HCT116 (cell line): ENCODE results near the gene ABCG1. TPM values are rescaled to one million over a fixed set of nuclear protein-coding genes. Genes with fewer than 3 reads are reported as not detected.

ENCODE experiments used
- ATAC-seq: fragments of 200-7000 bp; cut with Tn5 transposase; 2 replicates; pipeline ENCODE4 v1.9.1; 2020; ENCODE audit warnings: mild to moderate bottlenecking, moderate library complexity
- BruUV-seq: library from RNA; stranded (reverse); fragments of 400-500 nt; replicated peaks from 2 replicates; lab custom pipeline; 2021; lab: Mats Ljungman, UMichigan
- CTCF ChIA-PET: fragments of 300-600 bp; sonication (Branson Sonifier 250); formaldehyde crosslinking; loops from one replicate; lab custom pipeline; 2021; ENCODE audit warnings: antibody characterized with exemption; lab: Charles Lee
- POLR2A ChIA-PET: fragments of 300-600, 350-600 bp; sonication (Branson Sonifier 250); formaldehyde crosslinking; loops from one replicate; lab custom pipeline; 2021; ENCODE audit warnings: antibody characterized with exemption; lab: Charles Lee
- RAD21 ChIA-PET, 2 experiments: fragments of 300-600 bp; sonication (Branson Sonifier 250); formaldehyde crosslinking; loops; one replicate each; lab custom pipeline; 2023; ENCODE audit warnings: low total read pairs in 2 of 2; ENCODE audit not compliant: uncharacterized antibody in 2 of 2, unreplicated experiment in 2 of 2, low non-redundant PET in 1 of 2; lab: Charles Lee
- DNase-seq: peaks from one replicate; pipeline ENCODE4 v3.0.0-alpha.2; 2010; ENCODE audit warnings: low read depth, low spot score
- H2AFZ ChIP-seq: fragments of 200-600 bp; shearing (Covaris generic), sonication (generic); 2 replicates; pipeline ENCODE4 v1.6.1; 2017; ENCODE audit warnings: low read depth, mixed run types, mixed read lengths, antibody characterized with exemption, low read length; ENCODE audit not compliant: poor library complexity, severe bottlenecking
- H3K27ac ChIP-seq: 2 replicates; pipeline ENCODE4 v1.5.1; 2012; ENCODE audit warnings: low read depth, low read length
- H3K27me3 ChIP-seq: fragments of 200-600 bp; sonication (generic); 2 replicates; pipeline ENCODE4 v1.6.1; 2016; ENCODE audit warnings: mixed run types, low read length, mixed read lengths; ENCODE audit not compliant: insufficient read depth
- H3K36me3 ChIP-seq, 2 experiments: fragments of 200-500 bp in 1 of 2; fragments of 200-600 bp in 1 of 2; sonication (Bioruptor generic) in 1 of 2; sonication (generic) in 1 of 2; 2 replicates each; pipeline versions ENCODE4 v1.5.1 to v1.6.1; 2014 to 2016; ENCODE audit warnings: low read length in 2 of 2, inconsistent platforms in 1 of 2, mixed read lengths in 1 of 2, mixed run types in 1 of 2; ENCODE audit not compliant: insufficient read depth in 2 of 2, control insufficient read depth in 1 of 2
- H3K4me1 ChIP-seq, 2 experiments: fragments of 200-600 bp in 1 of 2; sonication (generic) in 1 of 2; 2 replicates each; pipeline versions ENCODE4 v1.5.1 to v1.6.1; 2012 to 2017; ENCODE audit warnings: low read length in 2 of 2, inconsistent platforms in 1 of 2, mild to moderate bottlenecking in 1 of 2, mixed read lengths in 1 of 2, mixed run types in 1 of 2, moderate library complexity in 1 of 2; ENCODE audit not compliant: insufficient read depth in 2 of 2, control insufficient read depth in 1 of 2
- H3K4me2 ChIP-seq: fragments of 200-600 bp; sonication (generic); 2 replicates; pipeline ENCODE4 v1.6.1; 2017; ENCODE audit warnings: mixed run types, low read length, mixed read lengths
- H3K4me3 ChIP-seq, 2 experiments: fragments of 200-600 bp in 1 of 2; sonication (generic) in 1 of 2; replicated peaks in 1 of 2; 2 replicates each; pipeline ENCODE4 v1.5.1; 2011 to 2016; ENCODE audit warnings: low read length in 2 of 2, control low read depth in 1 of 2, low read depth in 1 of 2, mild to moderate bottlenecking in 1 of 2, mixed read lengths in 1 of 2, mixed run types in 1 of 2
- H3K79me2 ChIP-seq: fragments of 200-600 bp; sonication (generic); 2 replicates; pipeline ENCODE4 v1.6.1; 2017; ENCODE audit warnings: mild to moderate bottlenecking, mixed run types, low read length, moderate library complexity, mixed read lengths; ENCODE audit not compliant: insufficient read depth
- H3K9ac ChIP-seq: fragments of 200-600 bp; sonication (generic); 2 replicates; pipeline ENCODE4 v1.6.1; 2016; ENCODE audit warnings: low read length, mixed read lengths
- H3K9me2 ChIP-seq: fragments of 200-600 bp; sonication (generic), shearing (Covaris generic); 2 replicates; pipeline ENCODE4 v1.6.1; 2017; ENCODE audit warnings: mixed run types, mild to moderate bottlenecking, moderate library complexity; ENCODE audit not compliant: insufficient read depth
- H3K9me3 ChIP-seq, 2 experiments: fragments of 200-500 bp in 1 of 2; fragments of 200-600 bp in 1 of 2; sonication (Bioruptor generic) in 1 of 2; sonication (generic) in 1 of 2; 2 replicates each; pipeline ENCODE4 v1.6.1; 2014 to 2017; ENCODE audit warnings: low read length in 2 of 2, mixed read lengths in 2 of 2, inconsistent platforms in 1 of 2, low read depth in 1 of 2, mild to moderate bottlenecking in 1 of 2, mixed run types in 1 of 2, moderate library complexity in 1 of 2; ENCODE audit not compliant: control insufficient read depth in 1 of 2, insufficient read depth in 1 of 2
- H4K20me1 ChIP-seq: fragments of 200-600 bp; sonication (generic), shearing (Covaris generic); 2 replicates; pipeline ENCODE4 v1.6.1; 2017; ENCODE audit warnings: mixed run types, mild to moderate bottlenecking, moderate library complexity; ENCODE audit not compliant: insufficient read depth
- CBX3 ChIP-seq: IDR thresholded peaks from 2 replicates; pipeline ENCODE4 v1.6.1; 2012; ENCODE audit warnings: low read depth
- CEBPB ChIP-seq: IDR thresholded peaks from 2 replicates; pipeline ENCODE4 v1.6.1; 2012; ENCODE audit warnings: low read depth
- CTCF ChIP-seq, 3 experiments: fragments of 200-600 bp in 1 of 3; sonication (generic) in 1 of 3; IDR thresholded peaks in 2 of 3; conservative IDR thresholded peaks in 1 of 3; 2 replicates each; pipeline ENCODE4 v1.5.1; 2012 to 2017; ENCODE audit warnings: low read depth in 2 of 3, low read length in 2 of 3, antibody characterized with exemption in 1 of 3, borderline replicate concordance in 1 of 3, control low read depth in 1 of 3, mild to moderate bottlenecking in 1 of 3, mixed read lengths in 1 of 3, mixed run types in 1 of 3, moderate library complexity in 1 of 3; ENCODE audit not compliant: insufficient read depth in 1 of 3
- EGR1 ChIP-seq: IDR thresholded peaks from 2 replicates; pipeline ENCODE4 v1.6.1; 2012; ENCODE audit warnings: low read depth
- EZH2 ChIP-seq: fragments of 200-600 bp; sonication (generic); IDR thresholded peaks from 2 replicates; pipeline ENCODE4 v1.6.1; 2017; ENCODE audit warnings: antibody characterized with exemption, mixed run types
- FOSL1 ChIP-seq: IDR thresholded peaks from 2 replicates; pipeline ENCODE4 v1.6.1; 2012; ENCODE audit warnings: low read depth
- JUND ChIP-seq: IDR thresholded peaks from 2 replicates; pipeline ENCODE4 v1.6.1; 2012
- POLR2A ChIP-seq: IDR thresholded peaks from 2 replicates; pipeline ENCODE4 v1.7.0; 2011; ENCODE audit warnings: borderline replicate concordance; ENCODE audit not compliant: insufficient read depth, insufficient read length; ENCODE audit errors: extremely low read depth
- POLR2AphosphoS5 ChIP-seq: IDR thresholded peaks from 2 replicates; pipeline ENCODE4 v1.6.1; 2011; ENCODE audit warnings: mild to moderate bottlenecking, low read depth, low read length, moderate library complexity
- RAD21 ChIP-seq: IDR thresholded peaks from 2 replicates; pipeline ENCODE4 v1.6.1; 2012; ENCODE audit warnings: low read depth, mild to moderate bottlenecking
- SIN3A ChIP-seq: IDR thresholded peaks from 2 replicates; pipeline ENCODE4 v1.6.1; 2012; ENCODE audit warnings: low read depth
- SRF ChIP-seq: IDR thresholded peaks from 2 replicates; pipeline ENCODE4 v1.6.1; 2012; ENCODE audit warnings: low read depth
- TCF7L2 ChIP-seq: IDR thresholded peaks from 2 replicates; pipeline ENCODE4 v1.7.0; 2011; ENCODE audit warnings: borderline replicate concordance, inconsistent platforms; ENCODE audit not compliant: insufficient read depth, insufficient read length; ENCODE audit errors: extremely low read depth
- YY1 ChIP-seq: IDR thresholded peaks from 2 replicates; pipeline ENCODE4 v1.6.1; 2011; ENCODE audit warnings: low read length, low read depth, moderate library complexity, mild to moderate bottlenecking; ENCODE audit not compliant: insufficient replicate concordance; ENCODE audit errors: extremely low read depth
- ZFX ChIP-seq: fragments of 450-650 bp; IDR thresholded peaks from 2 replicates; pipeline ENCODE4 v1.6.1; 2017
- intact Hi-C: fragments of 100-400 bp; cut with micrococcal nuclease; formaldehyde crosslinking; loops from 2 replicates; pipeline ENCODE4 v1.10.0; 2022
- total RNA-seq: library from RNA; stranded (reverse); gene quantifications from one replicate; pipeline ENCODE4 v1.2.1, GENCODE V29; 2021; ENCODE audit not compliant: unreplicated experiment
- TF ChIP-seq, protein P1 (sequence below): IDR thresholded peaks from 2 replicates; pipeline ENCODE4 v1.6.1; 2012; ENCODE audit warnings: low read depth
- TF ChIP-seq, protein P2 (sequence below): IDR thresholded peaks from 2 replicates; pipeline ENCODE4 v1.6.1; 2012

Gene ABCG1
- total RNA-seq, 1 experiment from 2014 or later: 1.6 TPM

- Histone ChIP-seq H3K4me2 (no peak overlapping the region), H3K27me3 (0 out of 2 replicates have a peak, but pooled peaks cover 9% of the 10 kb centered on the region), H3K4me3 (no peak overlapping the region), H3K27ac (no peak overlapping the region), H3K9me3 (no peaks in the 10 kb centered on the region; a peak in 1 of 4 replicates), H4K20me1 (no peaks in the 10 kb centered on the region), H3K9me2 (no peaks in the 10 kb centered on the region), H3K36me3 (no peaks in the 10 kb centered on the region), H3K79me2 (no peaks in the 10 kb centered on the region), H2AFZ (no peak overlapping the region), H3K4me1 (peaks cover 0 to 7% of the 10 kb centered on the region in 2 experiments; a peak in 1 of 4 replicates), H3K9ac (no peak overlapping the region)
- DNase-seq (no peak), ATAC-seq (no peak)
- intact Hi-C loops: no loop called here
- ChIA-PET POLR2A (interaction anchor here (1.1 kb wide), 1 partner anchor 12 kb away, joined by 3 read pairs; no protein-coding TSS in a partner anchor), CTCF (interaction anchor here (0.8 to 1.4 kb wide), 2 partner anchors 18 to 40 kb away, joined by 3 read pairs; no protein-coding TSS in a partner anchor), RAD21 (no interaction called here)
- TF ChIP-seq CEBPB: no peak
- no peak for TF ChIP-seq EGR1
- TF ChIP-seq, protein P1, sequence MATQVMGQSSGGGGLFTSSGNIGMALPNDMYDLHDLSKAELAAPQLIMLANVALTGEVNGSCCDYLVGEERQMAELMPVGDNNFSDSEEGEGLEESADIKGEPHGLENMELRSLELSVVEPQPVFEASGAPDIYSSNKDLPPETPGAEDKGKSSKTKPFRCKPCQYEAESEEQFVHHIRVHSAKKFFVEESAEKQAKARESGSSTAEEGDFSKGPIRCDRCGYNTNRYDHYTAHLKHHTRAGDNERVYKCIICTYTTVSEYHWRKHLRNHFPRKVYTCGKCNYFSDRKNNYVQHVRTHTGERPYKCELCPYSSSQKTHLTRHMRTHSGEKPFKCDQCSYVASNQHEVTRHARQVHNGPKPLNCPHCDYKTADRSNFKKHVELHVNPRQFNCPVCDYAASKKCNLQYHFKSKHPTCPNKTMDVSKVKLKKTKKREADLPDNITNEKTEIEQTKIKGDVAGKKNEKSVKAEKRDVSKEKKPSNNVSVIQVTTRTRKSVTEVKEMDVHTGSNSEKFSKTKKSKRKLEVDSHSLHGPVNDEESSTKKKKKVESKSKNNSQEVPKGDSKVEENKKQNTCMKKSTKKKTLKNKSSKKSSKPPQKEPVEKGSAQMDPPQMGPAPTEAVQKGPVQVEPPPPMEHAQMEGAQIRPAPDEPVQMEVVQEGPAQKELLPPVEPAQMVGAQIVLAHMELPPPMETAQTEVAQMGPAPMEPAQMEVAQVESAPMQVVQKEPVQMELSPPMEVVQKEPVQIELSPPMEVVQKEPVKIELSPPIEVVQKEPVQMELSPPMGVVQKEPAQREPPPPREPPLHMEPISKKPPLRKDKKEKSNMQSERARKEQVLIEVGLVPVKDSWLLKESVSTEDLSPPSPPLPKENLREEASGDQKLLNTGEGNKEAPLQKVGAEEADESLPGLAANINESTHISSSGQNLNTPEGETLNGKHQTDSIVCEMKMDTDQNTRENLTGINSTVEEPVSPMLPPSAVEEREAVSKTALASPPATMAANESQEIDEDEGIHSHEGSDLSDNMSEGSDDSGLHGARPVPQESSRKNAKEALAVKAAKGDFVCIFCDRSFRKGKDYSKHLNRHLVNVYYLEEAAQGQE: no peak
- no peak for TF ChIP-seq POLR2AphosphoS5
- TF ChIP-seq YY1: no peak
- TF ChIP-seq, protein P2, sequence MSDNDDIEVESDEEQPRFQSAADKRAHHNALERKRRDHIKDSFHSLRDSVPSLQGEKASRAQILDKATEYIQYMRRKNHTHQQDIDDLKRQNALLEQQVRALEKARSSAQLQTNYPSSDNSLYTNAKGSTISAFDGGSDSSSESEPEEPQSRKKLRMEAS: no peak
- TF ChIP-seq TCF7L2: no peak
- TF ChIP-seq EZH2: no peak
- no peak for TF ChIP-seq JUND
- TF ChIP-seq CTCF (IDR thresholded peaks at IDR 0.05 in 2 of 3, conservative IDR thresholded peaks at IDR 0.05 in 1 of 3; ENCODE audit: borderline replicate concordance in 1 of 3, insufficient read depth in 1 of 3, low read depth in 2 of 3, low read length in 2 of 3): no peak
- no peak for TF ChIP-seq SIN3A
- TF ChIP-seq FOSL1: no peak
- no peak for TF ChIP-seq POLR2A
- TF ChIP-seq CBX3: no peak
- TF ChIP-seq ZFX: no peak
- TF ChIP-seq SRF: no peak
- no peak for TF ChIP-seq RAD21
- no TSS peak for BruUV-seq
Observed at GRCh38 chr21:42297377-42297776, 78.4 kb downstream of the ABCG1 start.
